Right hindlimb (tissue), 1 donor: ENCODE results near the gene ESRRG.

ENCODE experiments used
- DNase-seq: peaks from one replicate; pipeline ENCODE4 v3.0.0-alpha.2; 2018

Gene ESRRG

DNA sequence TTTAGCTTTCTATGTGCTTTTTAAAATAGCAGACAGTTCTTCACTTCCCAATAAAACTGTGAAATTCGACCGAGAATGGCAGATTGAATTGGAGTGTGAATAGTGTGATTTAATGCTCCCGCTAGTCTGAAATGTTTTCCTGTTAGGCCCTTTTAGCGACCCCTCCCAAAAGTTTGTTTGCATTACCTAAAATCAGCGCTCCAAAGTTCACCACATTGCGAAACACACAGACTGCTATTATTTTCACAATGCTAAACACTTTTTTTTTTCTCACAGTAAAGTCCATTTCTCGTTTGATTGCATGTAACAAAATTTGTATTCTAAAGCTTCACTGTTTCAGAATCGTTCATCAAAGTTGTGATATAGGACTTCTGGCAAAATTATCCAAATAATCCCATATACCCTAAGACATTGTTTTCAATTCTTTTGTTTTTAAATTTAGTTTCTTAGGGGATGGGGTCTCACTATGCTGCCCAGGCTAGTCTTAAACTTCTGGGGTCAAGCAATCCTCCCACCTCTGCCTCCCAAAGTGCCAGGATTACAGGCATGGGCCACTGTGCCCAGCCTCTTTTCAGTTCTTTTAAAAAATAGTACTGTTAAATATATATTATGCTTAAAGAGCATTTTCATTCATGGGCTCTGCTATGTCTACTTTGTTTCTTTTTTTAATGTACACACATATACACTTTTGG lies 223.5 kb downstream of the ESRRG start:
- no peak for DNase-seq

DNA sequence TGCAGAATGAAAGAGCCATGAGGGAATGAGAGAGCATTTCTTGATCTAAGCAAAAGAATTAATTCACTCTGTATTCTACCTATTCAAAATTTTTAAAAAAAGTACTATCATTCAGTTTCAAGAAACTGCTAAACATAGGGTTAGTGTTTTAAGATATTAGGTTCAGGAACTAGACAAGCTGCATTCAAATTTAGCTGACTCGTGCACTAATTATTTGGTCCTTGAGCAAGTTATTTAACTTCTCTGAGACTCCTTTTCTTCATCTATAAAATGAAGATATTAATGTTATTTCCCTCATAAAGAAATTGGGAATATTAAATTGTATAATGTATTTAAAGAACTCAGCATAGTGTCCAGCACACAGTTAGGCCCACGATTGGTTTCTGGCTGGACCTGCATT lies 225.0 kb downstream of the ESRRG start:
- no peak for DNase-seq

DNA sequence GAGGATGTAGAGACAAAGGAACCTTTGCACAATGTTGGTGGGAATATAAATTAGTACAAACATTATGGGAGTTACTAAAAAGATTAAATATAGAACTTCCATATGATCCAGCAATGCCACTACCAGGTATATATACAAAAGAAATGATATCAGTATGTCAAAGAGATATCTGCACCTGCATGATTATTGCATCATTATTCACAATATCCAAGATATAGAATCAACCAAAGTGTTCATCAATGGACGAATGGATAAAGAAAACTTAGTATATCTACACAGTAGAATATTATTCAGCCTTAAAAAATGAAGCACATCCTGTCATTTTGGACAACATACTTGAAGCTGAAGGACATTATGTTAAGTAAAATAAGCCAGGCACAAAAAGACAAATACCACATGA lies 238.2 kb downstream of the ESRRG start:
- no peak for DNase-seq

DNA sequence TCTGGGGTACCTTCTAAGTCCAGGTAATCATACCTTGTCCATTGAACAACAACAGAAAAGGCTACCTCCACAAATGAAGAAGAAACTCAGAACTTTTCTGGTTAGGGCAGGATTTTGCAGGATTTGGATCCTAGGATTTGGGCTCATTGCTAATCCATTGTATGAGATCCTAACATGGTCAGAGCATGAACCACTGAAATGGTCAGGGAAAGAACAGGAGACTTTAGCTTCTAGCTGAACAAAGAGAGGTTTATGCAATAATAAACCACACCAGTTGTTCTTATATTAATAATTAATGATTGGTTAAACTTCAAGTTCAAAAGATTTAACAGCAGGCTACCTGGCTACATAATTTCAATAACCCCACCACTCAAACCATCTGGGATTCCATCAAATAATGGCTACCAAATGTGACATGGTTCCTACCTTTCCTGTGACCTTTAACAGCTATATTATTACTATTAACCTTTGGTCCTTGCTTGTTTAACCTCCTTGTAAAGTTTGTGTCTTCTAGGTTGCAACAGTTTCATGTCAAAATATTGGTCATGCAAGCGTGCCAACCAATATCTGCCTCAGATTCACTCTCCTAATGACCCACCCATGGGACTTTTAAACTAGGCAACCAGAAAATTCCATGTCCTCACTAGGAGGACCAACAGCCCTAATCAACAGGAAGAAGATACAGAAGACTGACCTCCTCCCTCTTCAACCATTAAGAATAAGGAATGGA lies 239.4 kb downstream of the ESRRG start:
- no peak for DNase-seq

DNA sequence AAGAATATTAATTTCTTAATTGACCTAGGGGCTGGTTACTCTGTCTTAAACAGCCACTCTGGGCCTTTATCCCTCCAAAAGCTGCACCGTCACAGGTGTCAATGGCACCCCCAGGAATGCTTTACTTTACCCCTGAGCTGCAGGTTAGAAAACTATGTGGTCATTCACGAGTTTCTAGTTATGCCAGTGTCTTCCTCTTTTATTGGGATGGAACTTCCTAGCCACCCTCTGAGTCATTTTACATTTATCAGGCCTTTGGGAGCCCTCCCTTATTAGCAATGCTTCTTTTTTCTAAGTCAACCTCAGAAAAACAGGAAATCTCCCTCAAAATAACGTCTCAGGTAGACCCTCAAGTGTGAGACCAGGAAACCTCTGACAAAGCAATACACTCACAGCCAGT lies 240.6 kb downstream of the ESRRG start:
- no peak for DNase-seq

DNA sequence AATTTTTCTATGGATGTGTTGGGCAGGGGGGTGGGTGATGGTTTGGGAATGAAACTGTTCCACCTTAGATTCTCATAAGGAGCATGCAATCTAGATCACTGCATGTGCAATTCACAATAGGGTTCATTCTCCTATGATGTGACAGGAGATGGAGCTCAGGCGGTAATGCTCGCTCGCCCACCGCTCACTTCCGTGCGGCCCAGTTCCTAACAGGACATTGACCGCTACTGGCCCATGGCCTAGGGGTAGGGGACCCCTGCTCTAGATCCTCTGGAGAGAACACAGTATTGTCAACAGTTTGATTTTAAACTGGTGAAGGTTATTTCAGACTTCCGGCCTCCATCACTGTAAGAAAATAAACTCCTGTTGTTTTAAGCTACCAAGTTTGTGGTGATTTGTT lies 245.0 kb downstream of the ESRRG start:
- no peak for DNase-seq

DNA sequence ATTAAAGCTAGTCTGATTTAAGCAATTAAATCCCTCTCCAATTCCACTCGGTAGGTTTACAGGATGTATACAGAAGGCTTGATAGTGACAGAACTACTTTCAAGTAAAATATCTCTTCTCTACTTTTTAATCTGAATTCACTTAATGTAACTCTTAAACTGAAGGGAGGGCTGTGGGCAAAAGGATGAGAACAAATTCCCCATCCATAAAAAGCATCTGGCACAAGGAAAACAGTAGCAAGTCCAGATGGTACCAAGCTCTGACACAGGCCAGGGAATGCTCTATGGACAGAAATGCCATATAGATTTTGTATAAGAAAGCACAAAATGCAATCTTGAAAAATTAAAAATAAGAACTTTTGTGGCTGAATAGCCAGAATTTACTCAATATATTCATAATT lies 246.9 kb downstream of the ESRRG start:
- DNase-seq = no peak

DNA sequence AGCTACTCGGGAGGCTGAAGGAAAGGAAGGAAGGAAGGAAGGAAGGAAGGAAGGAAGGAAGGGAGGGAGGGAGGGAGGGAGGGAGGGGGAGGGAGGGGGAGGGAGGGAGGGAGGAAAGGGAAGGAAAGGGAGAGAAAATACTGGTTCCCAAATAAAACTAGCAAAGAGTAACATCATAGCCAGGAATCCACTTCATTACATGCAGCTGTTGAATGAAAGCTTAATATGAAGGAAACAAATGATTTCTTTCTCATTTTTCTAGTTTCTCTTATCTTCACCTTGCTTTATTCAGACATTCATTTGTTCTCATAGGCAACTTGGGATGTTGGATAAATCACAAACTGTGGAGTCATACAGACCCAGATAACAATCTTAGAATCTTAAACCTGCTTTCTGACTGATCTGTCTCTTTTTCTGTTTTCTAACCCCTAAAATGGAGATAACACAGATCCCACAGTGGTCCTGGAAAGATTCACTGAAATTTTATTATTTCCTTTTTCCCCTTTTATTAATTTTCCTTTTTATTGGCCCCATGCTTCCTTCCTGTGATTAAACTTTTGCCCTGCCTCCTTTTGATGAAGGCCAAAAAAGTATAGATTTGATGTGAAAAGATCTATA lies 247.5 kb downstream of the ESRRG start:
- DNase-seq = no peak

DNA sequence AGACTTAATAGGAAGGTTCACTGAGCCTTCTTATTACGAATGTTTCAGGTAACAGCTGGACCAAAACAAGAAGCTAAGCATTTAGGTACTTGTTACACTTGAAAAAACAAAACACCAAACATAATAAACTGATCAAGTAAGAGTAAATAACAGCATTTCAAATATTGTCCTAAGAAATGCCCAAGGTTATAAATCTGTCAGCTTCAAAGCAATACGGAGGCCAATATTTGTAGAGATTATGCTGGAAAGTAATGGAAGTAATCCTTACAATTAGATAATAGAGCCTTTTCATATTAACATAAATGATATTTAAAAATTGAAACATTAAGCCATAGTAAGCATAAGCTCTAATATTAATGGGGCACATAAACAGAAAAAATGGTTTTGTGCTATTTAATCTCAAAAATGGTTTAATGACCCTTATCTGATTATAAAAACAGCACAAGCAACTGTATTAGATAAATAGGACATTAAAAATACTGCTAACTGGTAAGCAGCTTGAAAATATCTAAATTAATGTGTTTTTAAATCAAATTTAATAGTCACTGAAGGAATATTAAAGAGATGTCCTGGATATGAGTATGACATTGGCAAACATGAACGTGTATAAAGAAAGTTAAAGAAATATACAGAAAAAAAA lies 256.9 kb downstream of the ESRRG start:
- no peak for DNase-seq

DNA sequence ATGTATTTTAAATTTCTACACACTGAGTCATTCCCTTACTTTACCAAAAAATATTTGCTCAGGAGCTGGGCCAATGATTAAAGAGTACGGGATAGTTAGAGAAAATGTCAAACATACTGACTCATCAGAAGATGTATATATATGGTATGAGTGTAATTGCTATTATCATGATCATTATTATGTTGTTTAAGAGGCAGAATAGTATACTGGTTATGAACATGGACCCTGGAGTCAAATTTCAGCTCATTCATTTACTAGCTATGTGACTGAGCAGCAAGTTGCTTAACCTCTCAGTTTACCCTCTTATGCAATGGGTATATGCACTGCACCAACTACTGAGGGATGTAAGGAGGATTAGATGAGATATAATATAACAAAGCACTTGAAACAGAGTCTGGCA lies 258.7 kb downstream of the ESRRG start:
- no peak for DNase-seq

DNA sequence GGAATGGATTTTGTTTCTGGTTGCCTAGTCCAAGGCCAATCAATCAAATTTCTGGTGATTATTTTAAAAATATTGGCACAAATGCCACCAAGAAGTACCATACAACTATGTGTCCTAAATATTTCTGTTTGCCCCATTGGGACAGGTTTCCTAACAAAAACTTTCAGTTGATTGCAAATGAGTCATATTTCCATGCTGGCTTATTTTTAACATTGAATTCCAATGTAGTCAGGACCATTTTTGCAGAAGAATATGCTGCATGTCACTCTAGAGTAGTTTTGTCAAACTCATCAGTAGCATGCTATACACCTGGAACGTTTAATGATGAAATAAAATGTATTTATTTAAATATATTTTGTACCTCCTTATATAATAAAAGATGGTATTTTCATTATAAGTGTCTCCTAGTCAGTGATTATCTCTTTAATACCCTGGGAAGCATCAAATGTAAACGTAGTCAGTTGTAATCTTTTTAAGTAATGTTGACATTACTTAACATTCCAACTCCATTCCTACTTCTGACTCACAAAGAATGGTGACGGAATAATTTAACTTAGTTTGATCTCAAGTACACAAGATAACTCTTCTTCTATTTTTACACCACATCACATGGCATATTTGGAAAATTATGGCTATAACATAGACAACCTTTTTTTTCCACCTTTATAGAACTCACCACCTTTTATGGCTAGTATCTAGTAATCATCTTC lies 261.0 kb downstream of the ESRRG start:
- DNase-seq = no peak

DNA sequence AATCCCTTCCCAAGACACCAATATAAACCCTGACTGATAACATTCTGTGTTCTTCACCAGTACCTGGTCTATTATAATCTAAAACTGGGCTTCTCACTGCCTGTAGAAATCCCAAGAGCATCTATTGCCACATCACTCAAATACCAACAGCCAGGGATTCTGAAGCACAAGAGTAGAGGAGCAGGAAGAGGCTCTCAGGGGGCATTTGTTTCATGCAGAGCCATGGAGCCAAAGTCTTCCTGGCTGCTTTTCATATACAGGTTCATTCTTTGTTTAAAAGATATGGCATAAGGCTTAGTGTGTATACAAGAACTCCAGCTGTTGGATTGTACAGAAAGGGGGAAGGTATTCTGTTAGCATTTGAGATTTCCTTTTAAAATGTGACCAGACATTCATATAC lies 261.8 kb downstream of the ESRRG start:
- DNase-seq = no peak

DNA sequence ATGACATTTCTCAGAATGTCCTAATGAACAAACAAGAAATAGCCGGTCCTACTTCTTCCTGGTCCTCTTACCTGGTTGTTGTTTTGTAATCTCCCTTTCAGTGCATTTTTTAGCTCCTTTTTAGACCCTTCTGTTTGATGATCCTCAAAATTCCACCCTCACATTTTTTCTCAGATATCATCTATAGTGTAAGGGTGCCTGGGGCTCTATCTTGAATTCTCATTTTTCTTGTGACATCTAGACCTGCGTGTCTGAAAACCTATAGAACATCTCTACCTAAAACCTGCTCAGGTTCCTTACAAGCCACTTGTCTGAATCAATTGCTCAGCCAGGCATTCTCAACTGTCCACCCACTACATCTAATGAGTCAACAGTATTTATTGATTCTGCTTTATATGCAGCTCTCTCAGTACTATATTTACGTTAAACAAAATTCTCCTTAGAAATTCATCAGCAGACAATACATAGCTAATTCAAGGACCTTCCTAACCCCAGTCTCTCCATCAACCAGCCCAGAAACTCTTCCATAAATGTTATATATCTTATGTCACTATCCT lies 263.5 kb downstream of the ESRRG start:
- DNase-seq = no peak

DNA sequence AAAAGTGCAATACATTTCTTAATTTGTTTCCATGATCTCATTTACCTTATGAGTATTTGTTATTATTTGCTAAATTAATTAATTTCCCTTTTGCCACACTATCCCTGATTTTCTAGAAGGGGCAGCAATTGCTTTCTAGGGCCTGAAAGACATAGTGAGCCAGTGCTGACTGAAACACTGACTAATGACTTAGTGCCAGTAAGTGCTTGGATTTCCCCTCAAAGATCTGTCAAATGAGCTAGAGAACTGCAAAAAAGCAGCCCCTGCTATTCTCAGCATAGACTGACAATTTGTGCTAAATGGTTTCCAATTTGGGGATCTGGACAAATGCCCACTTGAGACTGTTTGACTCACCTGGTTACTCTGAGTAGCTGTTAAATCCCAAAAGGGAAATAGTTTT lies 264.4 kb downstream of the ESRRG start:
- no peak for DNase-seq

DNA sequence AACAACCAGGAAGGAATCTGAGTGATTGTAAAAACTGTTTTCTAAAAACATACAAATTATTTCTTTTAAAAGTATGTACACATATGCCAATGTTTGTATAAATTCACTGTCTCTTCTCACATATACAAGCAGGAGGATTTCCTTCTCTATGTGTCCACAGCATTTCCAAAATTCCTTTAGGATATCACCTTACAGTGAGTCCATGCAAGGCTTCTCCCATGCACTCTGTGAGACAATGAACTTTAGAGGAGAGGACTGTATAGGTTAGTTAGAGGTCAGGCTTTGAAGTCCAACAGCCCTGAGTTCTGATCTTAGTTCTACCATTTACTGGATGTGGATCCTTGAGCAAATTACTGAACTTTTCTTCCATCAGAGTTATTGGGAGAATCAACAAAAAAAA lies 265.9 kb downstream of the ESRRG start:
- DNase-seq = no peak

DNA sequence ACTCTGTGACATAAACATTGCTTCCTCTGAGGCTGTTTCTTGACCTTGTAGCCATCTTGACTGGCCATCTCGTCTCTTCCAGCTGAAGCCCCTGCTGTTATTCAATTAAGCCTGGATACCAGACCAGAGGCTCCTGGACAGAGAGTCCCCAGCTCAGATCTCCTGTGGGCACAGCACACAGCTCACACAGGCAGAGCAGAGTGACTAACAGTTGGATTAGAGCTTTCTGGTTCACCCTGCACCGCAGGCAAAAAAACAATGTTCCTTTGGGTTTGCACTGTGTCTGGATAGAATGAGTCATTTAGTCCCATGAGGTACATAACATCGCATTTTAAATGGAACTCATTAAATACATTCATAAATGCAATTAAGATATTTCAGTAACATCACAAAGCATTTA lies 266.5 kb downstream of the ESRRG start:
- DNase-seq = no peak

DNA sequence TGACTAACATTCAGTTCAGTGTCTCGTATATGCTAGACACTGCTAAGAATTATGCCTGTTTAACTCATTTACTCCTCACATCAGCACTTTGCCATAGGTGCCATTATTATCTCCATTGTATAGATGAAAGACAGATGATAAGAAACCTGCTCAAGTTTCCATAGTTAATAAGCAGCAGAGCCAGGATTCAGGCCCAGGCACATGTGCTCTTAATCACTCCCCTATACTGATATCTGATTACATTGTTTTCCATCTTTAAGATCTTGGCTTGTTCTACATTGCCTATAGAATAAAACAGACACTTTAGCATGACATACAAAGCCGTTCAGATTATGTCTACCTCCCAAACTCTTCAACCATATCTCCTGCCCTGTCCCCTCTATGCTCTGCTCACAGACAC lies 269.5 kb downstream of the ESRRG start:
- DNase-seq = no peak
